Spleen (tissue), 11 donors: Measurements from ENCODE around the gene CCDC93. TPM values are rescaled to one million over a fixed set of nuclear protein-coding genes. Genes with fewer than 3 reads are reported as not detected.

Experiments used
- DNase-seq: peaks from one replicate; pipeline ENCODE4 v3.0.0-alpha.2; 2020
- H3K27ac ChIP-seq, 8 donors: fragments of 200-600 bp; sonication (generic) in 7 of 8; 1 replicate in 4 of 8; 2 replicates in 4 of 8; pipeline versions ENCODE4 v1.5.0 to v1.8.0; 2016 to 2021; ENCODE audit warnings: inconsistent platforms in 4 of 8, mild to moderate bottlenecking in 4 of 8, moderate library complexity in 1 of 8
- H3K27me3 ChIP-seq, 7 donors: fragments of 200-600 bp; sonication (generic) in 6 of 7; replicated peaks in 1 of 7; 1 replicate in 4 of 7; 2 replicates in 3 of 7; pipeline versions ENCODE4 v1.5.0 to v1.8.0; 2016 to 2021; ENCODE audit warnings: inconsistent platforms in 3 of 7, mild to moderate bottlenecking in 1 of 7
- H3K36me3 ChIP-seq, 6 donors: fragments of 200-600 bp; sonication (generic) in 5 of 6; 1 replicate in 4 of 6; 2 replicates in 2 of 6; pipeline versions ENCODE4 v1.5.0 to v1.8.0; 2016 to 2021; ENCODE audit warnings: inconsistent platforms in 2 of 6
- H3K4me1 ChIP-seq, 6 donors: fragments of 200-600 bp; sonication (generic) in 5 of 6; 1 replicate in 3 of 6; 2 replicates in 3 of 6; pipeline versions ENCODE4 v1.5.0 to v1.8.0; 2016 to 2021; ENCODE audit warnings: inconsistent platforms in 3 of 6
- H3K4me3 ChIP-seq, 8 donors: fragments of 200-600 bp; sonication (generic) in 7 of 8; 1 replicate in 4 of 8; 2 replicates in 4 of 8; pipeline versions ENCODE4 v1.5.0 to v1.8.0; 2016 to 2021; ENCODE audit warnings: inconsistent platforms in 4 of 8, mild to moderate bottlenecking in 4 of 8, moderate library complexity in 2 of 8
- H3K9me3 ChIP-seq, 8 donors: fragments of 200-600 bp; sonication (generic) in 7 of 8; 1 replicate in 4 of 8; 2 replicates in 4 of 8; pipeline versions ENCODE4 v1.5.0 to v1.8.0; 2016 to 2021; ENCODE audit warnings: inconsistent platforms in 4 of 8
- CTCF ChIP-seq, 11 experiments: fragments of 200-600 bp in 7 of 11; fragments of 450-650 bp in 4 of 11; sonication (generic) in 4 of 11; IDR thresholded peaks in 8 of 11; conservative IDR thresholded peaks in 3 of 11; 1 replicate in 7 of 11; 2 replicates in 4 of 11; pipeline versions ENCODE4 v1.4.0 to v1.8.0; 2016 to 2021; ENCODE audit warnings: antibody characterized with exemption in 11 of 11, inconsistent platforms in 4 of 11, mild to moderate bottlenecking in 1 of 11
- POLR2A ChIP-seq, 3 donors: fragments of 450-650 bp; IDR thresholded peaks; one replicate each; pipeline ENCODE4 v1.5.1; 2017; ENCODE audit warnings: antibody characterized with exemption in 3 of 3, mild to moderate bottlenecking in 1 of 3
- POLR2AphosphoS5 ChIP-seq, 3 donors: sonication (generic); formaldehyde crosslinking; IDR thresholded peaks; one replicate each; pipeline ENCODE4 v1.5.1; 2017; ENCODE audit warnings: antibody characterized with exemption in 3 of 3
- WGBS, 5 donors: extraction: QIAGEN DNeasy Blood & Tissue Kit in 3 of 5; methylation state at CpG; one replicate each; pipeline versions ENCODE4 v1.1.5 to v1.1.7; 2013 to 2018; 5-methylcytosine and 5-hydroxymethylcytosine counted together
- intact Hi-C: fragments of 100-400 bp; cut with DNase I; formaldehyde crosslinking; loops from one replicate; pipeline ENCODE4 v1.15.0; 2023; ENCODE audit warnings: low total_unique reads
- polyA plus RNA-seq, 3 donors: library from polyadenylated mRNA; stranded (reverse); fragments of 200-250 nt; gene quantifications; one replicate each; pipeline ENCODE4 v1.2.1, GENCODE V29; 2013
- total RNA-seq, 7 donors: library from RNA; depleted of rRNA in 3 of 7; stranded (reverse); fragments of >200 nt in 3 of 7; fragmentation: NEBNext Ultra II Directional in 4 of 7; extraction: Animal tissue kit (Norgen Biotek cat#: 25700) in 4 of 7; gene quantifications; one replicate each; pipeline versions ENCODE4 v1.1.0 to v1.2.1, GENCODE V29; 2016 to 2021
- donor health status: healthy with polysubstance abuse.
- donor health status: DM: no; HTN: no; CAD: no; lungs with moderate emphysema.
- donor health status: DM: no; HTN: no; CAD: no.
- donor health status: Bipolar disorder and iron deficiency.
- donor health status: healthy.
- donor health status: DM: no; HTN: no; CAD: no.
- donor health status: DM: yes; HTN: yes; CAD: no.

Gene CCDC93
- total and polyA plus RNA-seq, 10 donors = 4.3 to 80.3 (median 42.4) TPM

- Histone ChIP-seq H3K9me3 (no peaks in the 10 kb centered on the region), H3K27ac (no peak overlapping the region), H3K4me3 (no peak overlapping the region), H3K4me1 (peaks cover under 1 to 3% (median 2%) of the 10 kb centered on the region in 6 donors), H3K36me3 (peaks cover 7 to 100% (median 87%) of the 10 kb centered on the region in 6 donors), H3K27me3 (no peaks in the 10 kb centered on the region)
- TF ChIP-seq POLR2AphosphoS5 (IDR thresholded peaks at IDR 0.05) = no peak
- TF ChIP-seq POLR2A (IDR thresholded peaks at IDR 0.05) = no peak
- no peak for TF ChIP-seq CTCF (IDR thresholded peaks at IDR 0.05 in 8 of 11, conservative IDR thresholded peaks at IDR 0.05 in 3 of 11)
- intact Hi-C loops = no loop called here
- WGBS, 5 donors = 91 to 96% (median 92%) methylated on average over 3 of the region's 3 CpGs
- DNase-seq = no peak
Observed at GRCh38 chr2:117997872-117998454, 15.9 kb downstream of the CCDC93 start.

GRCh38 chr2:117996525-117996924 lies 17.3 kb downstream of the CCDC93 start:
- 86 to 100% (median 95%) methylated on average over 3 of the region's 3 CpGs for WGBS, 5 donors
- Histone ChIP-seq H3K4me1 (no peaks in the 10 kb centered on the region), H3K27ac (no peak overlapping the region), H3K4me3 (no peak overlapping the region), H3K27me3 (no peaks in the 10 kb centered on the region), H3K36me3 (peaks cover 7 to 100% (median 93%) of the 10 kb centered on the region in 6 donors), H3K9me3 (no peaks in the 10 kb centered on the region)
- intact Hi-C loops = no loop called here
- TF ChIP-seq CTCF (IDR thresholded peaks at IDR 0.05 in 8 of 11, conservative IDR thresholded peaks at IDR 0.05 in 3 of 11) (no peak), POLR2AphosphoS5 (IDR thresholded peaks at IDR 0.05) (no peak), POLR2A (IDR thresholded peaks at IDR 0.05) (no peak)
- DNase-seq = no peak

GRCh38 chr2:117994729-117995128 lies 19.1 kb downstream of the CCDC93 start:
- Histone ChIP-seq H3K36me3 (peaks cover 7 to 100% (median 94%) of the 10 kb centered on the region in 6 donors), H3K4me3 (no peak overlapping the region), H3K27ac (no peak overlapping the region), H3K4me1 (no peaks in the 10 kb centered on the region), H3K27me3 (no peaks in the 10 kb centered on the region), H3K9me3 (no peaks in the 10 kb centered on the region)
- TF ChIP-seq CTCF (IDR thresholded peaks at IDR 0.05 in 8 of 11, conservative IDR thresholded peaks at IDR 0.05 in 3 of 11) = no peak
- no peak for TF ChIP-seq POLR2A (IDR thresholded peaks at IDR 0.05)
- no peak for TF ChIP-seq POLR2AphosphoS5 (IDR thresholded peaks at IDR 0.05)
- intact Hi-C loops = no loop called here
- DNase-seq = no peak
- 55 to 94% (median 78%) methylated on average over 4 of the region's 4 CpGs for WGBS, 5 donors

GRCh38 chr2:117989854-117990438 lies 23.9 kb downstream of the CCDC93 start:
- no peaks in the 10 kb centered on the region for H3K4me1 ChIP-seq
- TF ChIP-seq POLR2AphosphoS5 (IDR thresholded peaks at IDR 0.05) = no peak
- TF ChIP-seq CTCF (IDR thresholded peaks at IDR 0.05 in 8 of 11, conservative IDR thresholded peaks at IDR 0.05 in 3 of 11) = no peak
- TF ChIP-seq POLR2A (IDR thresholded peaks at IDR 0.05) = no peak
- 92 to 100% (median 99%) methylated on average over 1 of the region's 1 CpG for WGBS, 5 donors

More at GRCh38 chr2:117989854-117990438, 23.9 kb downstream of the CCDC93 start:
- H3K27me3 ChIP-seq = no peaks in the 10 kb centered on the region
- intact Hi-C loops = no loop called here
- no peak for DNase-seq
- H3K9me3 ChIP-seq = no peaks in the 10 kb centered on the region
- H3K36me3 ChIP-seq = peaks cover 0 to 100% (median 71%) of the 10 kb centered on the region in 6 donors
- no peak overlapping the region for H3K4me3 ChIP-seq
- H3K27ac ChIP-seq = no peak overlapping the region
